ENCODE data around the gene C10orf95. TPM values are rescaled to one million over a fixed set of nuclear protein-coding genes. Genes with fewer than 3 reads are reported as not detected.
A peak's percentile ranks its signal among the peaks of the same experiment; 100 is the strongest.
"Not testable (repeated sequence)": the region's sequence is repeated elsewhere in the genome, so short reads cannot be mapped to it uniquely, and the experiment has no call there.

Gene C10orf95
- total and polyA plus RNA-seq, 2 experiments from 2014 or later, result 0.69 to 1.1 TPM

DNA sequence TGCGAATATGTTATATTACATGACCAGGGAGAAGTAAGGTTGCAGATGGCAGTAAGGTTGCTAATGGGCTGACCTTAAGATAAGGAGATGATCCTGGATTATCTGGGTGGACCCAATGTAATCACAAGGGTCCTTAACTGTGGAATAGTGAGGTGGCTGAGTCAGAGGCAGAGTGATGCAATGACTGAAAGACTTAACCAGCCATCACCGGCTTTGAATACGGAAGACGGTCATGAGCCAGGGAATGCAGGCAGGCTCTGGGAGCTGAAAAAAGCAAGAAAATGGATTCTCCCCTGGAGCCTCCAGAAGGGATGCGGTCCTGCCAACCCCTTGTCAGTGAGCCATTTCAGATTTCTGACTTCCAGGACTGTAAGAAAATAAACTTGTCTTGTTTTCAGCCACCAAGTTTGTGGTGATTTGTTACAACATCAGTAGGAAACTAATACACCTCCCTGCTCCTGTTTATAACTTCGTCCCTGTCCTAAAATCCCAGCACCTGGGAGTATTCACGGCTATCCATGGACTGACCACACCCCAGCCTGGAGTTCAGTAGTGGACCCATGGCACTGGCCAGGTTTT, 4.6 kb upstream of the C10orf95 start:
- peak overlapping the region; percentile 95 for H3K27ac Mint-ChIP-seq
- H3K36me3 ChIP-seq (ENCODE audit: insufficient read depth), result peaks cover 12% of the 10 kb centered on the region
- no peak overlapping the region for H2AFZ ChIP-seq
- peak overlapping the region; percentile 86 for H3K27ac ChIP-seq (ENCODE audit: low read depth)
- H3K4me1 Mint-ChIP-seq, result peaks cover 59% of the 10 kb centered on the region
- DNase-seq (ENCODE audit: low spot score) (peak; percentile 55), ATAC-seq (peak; percentile 23)
- H4K20me1 ChIP-seq (replicated peaks; ENCODE audit: insufficient read depth), result peaks cover 11% of the 10 kb centered on the region
- peaks cover 24% of the 10 kb centered on the region for H3K27me3 Mint-ChIP-seq (ENCODE audit: insufficient read depth, low read depth, poor library complexity)
- H3K4me3 Mint-ChIP-seq, result peak overlapping the region; percentile 23; the same call in 1 of the 3 replicates
- H3K27me3 ChIP-seq (ENCODE audit: insufficient read depth), result no peaks in the 10 kb centered on the region
- H3K9me2 ChIP-seq (ENCODE audit: insufficient read depth), result no peaks in the 10 kb centered on the region
- H3K4me3 ChIP-seq, result no peak overlapping the region; the same call in 1 of the 2 replicates
- H3K9me3 Mint-ChIP-seq, result no peaks in the 10 kb centered on the region; the same call in 2 of the 3 replicates
- peak overlapping the region; percentile 68; the same call in 1 of the 2 replicates for H3K4me2 ChIP-seq
- TF ChIP-seq EZH2phosphoT487 (IDR thresholded peaks at IDR 0.05; ENCODE audit: unreplicated experiment) (no peak), POLR2AphosphoS5 (IDR thresholded peaks at IDR 0.05; ENCODE audit: low read depth) (peak; percentile 40)
- peaks cover 36% of the 10 kb centered on the region for H3F3A ChIP-seq (replicated peaks; ENCODE audit: low read depth)
- H3K36me3 Mint-ChIP-seq (ENCODE audit: low read depth), result peaks cover 38% of the 10 kb centered on the region
- H3K4me1 ChIP-seq (ENCODE audit: insufficient read depth), result peaks cover 47% of the 10 kb centered on the region
- peaks cover 30% of the 10 kb centered on the region for H3K79me2 ChIP-seq (replicated peaks; ENCODE audit: insufficient read depth)

DNA sequence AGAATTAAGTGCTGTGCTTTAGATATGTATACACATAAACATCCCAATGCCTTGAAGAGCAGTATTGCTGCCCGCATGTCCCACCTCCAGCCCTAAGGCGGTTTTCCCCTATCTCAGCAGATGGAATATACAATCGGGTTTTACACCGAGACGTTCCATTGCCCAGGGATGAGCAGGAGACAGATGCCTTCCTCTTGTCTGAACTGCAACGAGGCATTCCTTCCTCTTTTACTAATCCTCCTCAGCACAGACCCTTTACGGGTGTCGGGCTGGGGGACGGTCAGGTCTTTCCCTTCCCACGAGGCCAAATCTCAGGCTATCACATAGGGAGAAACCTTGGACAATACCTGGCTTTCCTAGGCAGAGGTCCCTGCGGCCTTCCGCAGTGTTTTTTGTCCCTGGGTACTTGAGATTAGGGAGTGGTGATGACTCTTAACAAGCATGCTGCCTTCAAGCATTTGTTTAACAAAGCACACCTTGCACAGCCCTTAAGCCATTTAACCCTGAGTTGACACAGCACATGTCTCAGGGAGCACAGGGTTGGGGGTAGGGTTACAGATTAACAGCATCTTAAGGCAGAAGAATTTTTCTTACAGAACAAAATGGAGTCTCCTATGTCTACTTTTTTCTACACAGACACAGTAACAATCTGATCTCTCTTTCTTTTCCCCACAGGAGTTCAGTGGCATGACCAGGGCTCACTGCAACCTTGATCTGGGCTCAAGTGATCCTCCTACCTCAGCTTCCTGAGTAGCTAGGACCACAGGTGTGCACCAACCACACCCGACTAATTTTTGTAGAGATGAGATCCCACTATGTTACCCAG, 3.5 kb upstream of the C10orf95 start:
- Histone ChIP-seq H3K79me2 (replicated peaks; ENCODE audit: insufficient read depth) (peaks cover 33% of the 10 kb centered on the region), H3K4me1 (ENCODE audit: insufficient read depth) (peaks cover 40% of the 10 kb centered on the region), H3K36me3 (ENCODE audit: insufficient read depth) (peaks cover 12% of the 10 kb centered on the region), H4K20me1 (replicated peaks; ENCODE audit: insufficient read depth) (peaks cover 11% of the 10 kb centered on the region), H3K27ac (ENCODE audit: low read depth) (peak overlapping the region; percentile 86), H3K4me3 (peak overlapping the region; percentile 39), H3F3A (replicated peaks; ENCODE audit: low read depth) (peaks cover 38% of the 10 kb centered on the region), H3K4me2 (peak overlapping the region; percentile 68)
- ATAC-seq; H3K9me3 Mint-ChIP-seq; H2AFZ ChIP-seq; H3K9me2 ChIP-seq (ENCODE audit: insufficient read depth); H3K27me3 ChIP-seq (ENCODE audit: insufficient read depth): not testable (repeated sequence)
- H3K4me3 Mint-ChIP-seq, result peak overlapping the region; percentile 45; the same call in 1 of the 3 replicates
- peak; percentile 45; the same call in 1 of the 2 replicates for TF ChIP-seq NANOG (IDR thresholded peaks at IDR 0.05; ENCODE audit: borderline replicate concordance)
- H3K27ac Mint-ChIP-seq, result peak overlapping the region; percentile 95
- DNase-seq (ENCODE audit: low spot score), result peak; percentile 31
- peaks cover 51% of the 10 kb centered on the region for H3K4me1 Mint-ChIP-seq
- H3K27me3 Mint-ChIP-seq (ENCODE audit: insufficient read depth, low read depth, poor library complexity), result peaks cover 24% of the 10 kb centered on the region
- H3K36me3 Mint-ChIP-seq (ENCODE audit: low read depth), result peaks cover 38% of the 10 kb centered on the region

DNA sequence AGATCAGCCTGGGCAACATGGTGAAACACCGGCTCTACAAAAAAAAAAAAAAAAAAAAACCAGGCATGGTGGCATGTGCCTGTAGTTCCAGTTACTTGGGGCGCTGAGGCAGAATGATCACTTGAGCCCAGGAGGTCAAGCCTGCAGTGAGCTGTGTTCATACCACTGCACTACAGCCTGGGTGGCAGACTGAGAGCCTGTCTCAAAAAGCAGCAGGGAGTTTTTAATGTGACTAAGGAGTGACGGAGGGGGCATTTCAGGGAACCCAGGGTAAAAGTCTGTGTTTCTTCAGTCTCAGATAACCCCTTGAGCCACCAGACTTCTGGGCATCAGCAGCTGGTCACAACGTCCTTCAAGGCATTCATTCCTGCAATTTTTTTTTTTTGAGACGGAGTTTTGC, 2.2 kb upstream of the C10orf95 start:
- H3K36me3 ChIP-seq (ENCODE audit: insufficient read depth), result peaks cover 12% of the 10 kb centered on the region
- H3K4me3 ChIP-seq, result no peak overlapping the region
- H2AFZ ChIP-seq, result no peak overlapping the region
- H3F3A ChIP-seq (replicated peaks; ENCODE audit: low read depth), result peaks cover 42% of the 10 kb centered on the region
- peak overlapping the region; percentile 24; the same call in 1 of the 3 replicates for H3K4me3 Mint-ChIP-seq
- H4K20me1 ChIP-seq (replicated peaks; ENCODE audit: insufficient read depth), result peaks cover 11% of the 10 kb centered on the region
- ATAC-seq (no peak), DNase-seq (ENCODE audit: low spot score) (no peak)
- no peaks in the 10 kb centered on the region for H3K9me2 ChIP-seq (ENCODE audit: insufficient read depth)
- peaks cover 38% of the 10 kb centered on the region for H3K36me3 Mint-ChIP-seq (ENCODE audit: low read depth)
- H3K27ac Mint-ChIP-seq, result peak overlapping the region; percentile 56; the same call in 1 of the 2 replicates
- H3K4me2 ChIP-seq, result peak overlapping the region; percentile 68
- H3K4me1 ChIP-seq (ENCODE audit: insufficient read depth), result peaks cover 49% of the 10 kb centered on the region
- peaks cover 27% of the 10 kb centered on the region for H3K27me3 Mint-ChIP-seq (ENCODE audit: insufficient read depth, low read depth, poor library complexity)
- H3K4me1 Mint-ChIP-seq, result peaks cover 55% of the 10 kb centered on the region
- H3K27ac ChIP-seq (ENCODE audit: low read depth), result peak overlapping the region; percentile 86
- no peaks in the 10 kb centered on the region for H3K27me3 ChIP-seq (ENCODE audit: insufficient read depth)
- no peaks in the 10 kb centered on the region; the same call in 2 of the 3 replicates for H3K9me3 Mint-ChIP-seq
- peaks cover 33% of the 10 kb centered on the region for H3K79me2 ChIP-seq (replicated peaks; ENCODE audit: insufficient read depth)
- TF ChIP-seq, protein P1, sequence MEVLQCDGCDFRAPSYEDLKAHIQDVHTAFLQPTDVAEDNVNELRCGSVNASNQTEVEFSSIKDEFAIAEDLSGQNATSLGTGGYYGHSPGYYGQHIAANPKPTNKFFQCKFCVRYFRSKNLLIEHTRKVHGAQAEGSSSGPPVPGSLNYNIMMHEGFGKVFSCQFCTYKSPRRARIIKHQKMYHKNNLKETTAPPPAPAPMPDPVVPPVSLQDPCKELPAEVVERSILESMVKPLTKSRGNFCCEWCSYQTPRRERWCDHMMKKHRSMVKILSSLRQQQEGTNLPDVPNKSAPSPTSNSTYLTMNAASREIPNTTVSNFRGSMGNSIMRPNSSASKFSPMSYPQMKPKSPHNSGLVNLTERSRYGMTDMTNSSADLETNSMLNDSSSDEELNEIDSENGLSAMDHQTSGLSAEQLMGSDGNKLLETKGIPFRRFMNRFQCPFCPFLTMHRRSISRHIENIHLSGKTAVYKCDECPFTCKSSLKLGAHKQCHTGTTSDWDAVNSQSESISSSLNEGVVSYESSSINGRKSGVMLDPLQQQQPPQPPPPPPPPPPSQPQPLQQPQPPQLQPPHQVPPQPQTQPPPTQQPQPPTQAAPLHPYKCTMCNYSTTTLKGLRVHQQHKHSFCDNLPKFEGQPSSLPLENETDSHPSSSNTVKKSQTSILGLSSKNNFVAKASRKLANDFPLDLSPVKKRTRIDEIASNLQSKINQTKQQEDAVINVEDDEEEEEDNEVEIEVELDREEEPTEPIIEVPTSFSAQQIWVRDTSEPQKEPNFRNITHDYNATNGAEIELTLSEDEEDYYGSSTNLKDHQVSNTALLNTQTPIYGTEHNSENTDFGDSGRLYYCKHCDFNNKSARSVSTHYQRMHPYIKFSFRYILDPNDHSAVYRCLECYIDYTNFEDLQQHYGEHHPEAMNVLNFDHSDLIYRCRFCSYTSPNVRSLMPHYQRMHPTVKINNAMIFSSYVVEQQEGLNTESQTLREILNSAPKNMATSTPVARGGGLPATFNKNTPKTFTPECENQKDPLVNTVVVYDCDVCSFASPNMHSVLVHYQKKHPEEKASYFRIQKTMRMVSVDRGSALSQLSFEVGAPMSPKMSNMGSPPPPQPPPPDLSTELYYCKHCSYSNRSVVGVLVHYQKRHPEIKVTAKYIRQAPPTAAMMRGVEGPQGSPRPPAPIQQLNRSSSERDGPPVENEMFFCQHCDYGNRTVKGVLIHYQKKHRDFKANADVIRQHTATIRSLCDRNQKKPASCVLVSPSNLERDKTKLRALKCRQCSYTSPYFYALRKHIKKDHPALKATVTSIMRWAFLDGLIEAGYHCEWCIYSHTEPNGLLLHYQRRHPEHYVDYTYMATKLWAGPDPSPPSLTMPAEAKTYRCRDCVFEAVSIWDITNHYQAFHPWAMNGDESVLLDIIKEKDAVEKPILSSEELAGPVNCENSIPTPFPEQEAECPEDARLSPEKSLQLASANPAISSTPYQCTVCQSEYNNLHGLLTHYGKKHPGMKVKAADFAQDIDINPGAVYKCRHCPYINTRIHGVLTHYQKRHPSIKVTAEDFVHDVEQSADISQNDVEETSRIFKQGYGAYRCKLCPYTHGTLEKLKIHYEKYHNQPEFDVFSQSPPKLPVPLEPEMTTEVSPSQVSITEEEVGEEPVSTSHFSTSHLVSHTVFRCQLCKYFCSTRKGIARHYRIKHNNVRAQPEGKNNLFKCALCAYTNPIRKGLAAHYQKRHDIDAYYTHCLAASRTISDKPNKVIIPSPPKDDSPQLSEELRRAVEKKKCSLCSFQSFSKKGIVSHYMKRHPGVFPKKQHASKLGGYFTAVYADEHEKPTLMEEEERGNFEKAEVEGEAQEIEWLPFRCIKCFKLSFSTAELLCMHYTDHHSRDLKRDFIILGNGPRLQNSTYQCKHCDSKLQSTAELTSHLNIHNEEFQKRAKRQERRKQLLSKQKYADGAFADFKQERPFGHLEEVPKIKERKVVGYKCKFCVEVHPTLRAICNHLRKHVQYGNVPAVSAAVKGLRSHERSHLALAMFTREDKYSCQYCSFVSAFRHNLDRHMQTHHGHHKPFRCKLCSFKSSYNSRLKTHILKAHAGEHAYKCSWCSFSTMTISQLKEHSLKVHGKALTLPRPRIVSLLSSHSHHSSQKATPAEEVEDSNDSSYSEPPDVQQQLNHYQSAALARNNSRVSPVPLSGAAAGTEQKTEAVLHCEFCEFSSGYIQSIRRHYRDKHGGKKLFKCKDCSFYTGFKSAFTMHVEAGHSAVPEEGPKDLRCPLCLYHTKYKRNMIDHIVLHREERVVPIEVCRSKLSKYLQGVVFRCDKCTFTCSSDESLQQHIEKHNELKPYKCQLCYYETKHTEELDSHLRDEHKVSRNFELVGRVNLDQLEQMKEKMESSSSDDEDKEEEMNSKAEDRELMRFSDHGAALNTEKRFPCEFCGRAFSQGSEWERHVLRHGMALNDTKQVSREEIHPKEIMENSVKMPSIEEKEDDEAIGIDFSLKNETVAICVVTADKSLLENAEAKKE (CRISPR knock-in tag; IDR thresholded peaks at IDR 0.05), result no peak
- no peak for TF ChIP-seq CREB1 (CRISPR knock-in tag; IDR thresholded peaks at IDR 0.05; ENCODE audit: low read depth)
